ENCODE data around the gene USP2.
A peak's percentile ranks its signal among the peaks of the same experiment; 100 is the strongest.

Gene USP2

GRCh38 chr11:119362741-119363080, 18.8 kb downstream of the USP2 start:
- DNase-seq = no peak

- no peak for DNase-seq
These were observed 19.4 kb downstream of the USP2 start for GRCh38 chr11:119361941-119362725.

GRCh38 chr11:119361056-119361787, 20.3 kb downstream of the USP2 start:
- no peak for DNase-seq

GRCh38 chr11:119359365-119360214, 21.9 kb downstream of the USP2 start:
- no peak for DNase-seq

GRCh38 chr11:119357074-119357473, 24.4 kb downstream of the USP2 start:
- no peak for DNase-seq

GRCh38 chr11:119356349-119357031, 25.0 kb downstream of the USP2 start:
- peak; percentile 71 for DNase-seq

GRCh38 chr11:119355091-119355843, 26.2 kb downstream of the USP2 start:
- no peak for DNase-seq

- DNase-seq = no peak
These were observed 28.6 kb downstream of the USP2 start for GRCh38 chr11:119352857-119353260.

- DNase-seq = no peak
These were observed 30.3 kb downstream of the USP2 start for GRCh38 chr11:119351232-119351631.

GRCh38 chr11:119350302-119350701, 31.2 kb downstream of the USP2 start:
- DNase-seq = no peak

- DNase-seq = no peak
These were observed 33.4 kb downstream of the USP2 start for GRCh38 chr11:119347940-119348605.

GRCh38 chr11:119347242-119347641, 34.2 kb downstream of the USP2 start:
- no peak for DNase-seq

GRCh38 chr11:119346605-119347004, 34.9 kb downstream of the USP2 start, which contains the start of gene MFRP:
MFRP (minus strand) TSS chr11:119346705; CDS start chr11:119346513, 192 bp downstream.
- DNase-seq = no peak

- DNase-seq = no peak
These were observed 35.8 kb downstream of the USP2 start for GRCh38 chr11:119345685-119346084.

GRCh38 chr11:119344291-119345010, 37.0 kb downstream of the USP2 start:
- DNase-seq = no peak

- no peak for DNase-seq
These were observed 37.8 kb downstream of the USP2 start for GRCh38 chr11:119343726-119344125.

- DNase-seq = no peak
These were observed 38.9 kb downstream of the USP2 start for GRCh38 chr11:119342362-119343130.

- no peak for DNase-seq
These were observed 39.5 kb downstream of the USP2 start for GRCh38 chr11:119342023-119342300.

GRCh38 chr11:119341222-119342022, 40.1 kb downstream of the USP2 start:
- DNase-seq = no peak
